GM19395 (cell line): Measurements from ENCODE around the gene CD302.
"Not testable (repeated sequence)": the region's sequence is repeated elsewhere in the genome, so short reads cannot be mapped to it uniquely, and the experiment has no call there.

ENCODE experiments used
- ATAC-seq: cut with Tn5 transposase; IDR thresholded peaks from one replicate; pipeline ENCODE4 v1.9.1; 2021; ENCODE audit warnings: mild to moderate bottlenecking, moderate library complexity; ENCODE audit not compliant: unreplicated experiment

CD302 gene

GRCh38 chr2:159755788-159756187 lies 42.2 kb downstream of the CD302 start:
- no peak for ATAC-seq

- ATAC-seq, result no peak
Measured at GRCh38 chr2:159755014-159755413, 43.0 kb downstream of the CD302 start.

GRCh38 chr2:159753797-159754196 lies 44.2 kb downstream of the CD302 start:
- no peak for ATAC-seq

GRCh38 chr2:159750873-159751272 lies 47.1 kb downstream of the CD302 start:
- no peak for ATAC-seq

GRCh38 chr2:159748089-159748488 lies 49.9 kb downstream of the CD302 start:
- no peak for ATAC-seq

- ATAC-seq, result not testable (repeated sequence)
Measured at GRCh38 chr2:159745237-159745636, 52.8 kb downstream of the CD302 start.

- ATAC-seq, result no peak
Measured at GRCh38 chr2:159744363-159744762, 53.6 kb downstream of the CD302 start.

GRCh38 chr2:159742846-159743245 lies 55.2 kb downstream of the CD302 start:
- no peak for ATAC-seq

- no peak for ATAC-seq
Measured at GRCh38 chr2:159738509-159739390, 59.3 kb downstream of the CD302 start.

- no peak for ATAC-seq
Measured at GRCh38 chr2:159737917-159738296, 60.1 kb downstream of the CD302 start.

GRCh38 chr2:159737292-159737916 lies 60.6 kb downstream of the CD302 start:
- no peak for ATAC-seq

- ATAC-seq, result no peak
Measured at GRCh38 chr2:159736048-159736447, 62.0 kb downstream of the CD302 start.

- ATAC-seq, result no peak
Measured at GRCh38 chr2:159735648-159736047, 62.4 kb downstream of the CD302 start.

GRCh38 chr2:159728629-159729028 lies 69.4 kb downstream of the CD302 start:
- no peak for ATAC-seq

GRCh38 chr2:159725713-159726112 lies 72.3 kb downstream of the CD302 start:
- ATAC-seq, result no peak

- not testable (repeated sequence) for ATAC-seq
Measured at GRCh38 chr2:159724795-159725572, 73.0 kb downstream of the CD302 start.

GRCh38 chr2:159722580-159722979 lies 75.4 kb downstream of the CD302 start:
- ATAC-seq, result no peak

- ATAC-seq, result no peak
Measured at GRCh38 chr2:159720676-159721075, 77.3 kb downstream of the CD302 start.
